ENCODE data around the gene MGAT1. TPM values are rescaled to one million over a fixed set of nuclear protein-coding genes. Genes with fewer than 3 reads are reported as not detected.

The MGAT1 gene
- total RNA-seq, 2 experiments from 2014 or later, result 161 to 171 TPM

GRCh38 chr5:180801596-180802324 lies 846 bp downstream of the MGAT1 start:
- CTCF ChIA-PET, result interaction anchor here (0.6 to 2.3 kb wide), 11 partner anchors 9 to 1108 kb away, joined by 3 to 10 read pairs (median 3); partner anchors contain the start of gene ZFP62
- no peak for DNase-seq

DNA sequence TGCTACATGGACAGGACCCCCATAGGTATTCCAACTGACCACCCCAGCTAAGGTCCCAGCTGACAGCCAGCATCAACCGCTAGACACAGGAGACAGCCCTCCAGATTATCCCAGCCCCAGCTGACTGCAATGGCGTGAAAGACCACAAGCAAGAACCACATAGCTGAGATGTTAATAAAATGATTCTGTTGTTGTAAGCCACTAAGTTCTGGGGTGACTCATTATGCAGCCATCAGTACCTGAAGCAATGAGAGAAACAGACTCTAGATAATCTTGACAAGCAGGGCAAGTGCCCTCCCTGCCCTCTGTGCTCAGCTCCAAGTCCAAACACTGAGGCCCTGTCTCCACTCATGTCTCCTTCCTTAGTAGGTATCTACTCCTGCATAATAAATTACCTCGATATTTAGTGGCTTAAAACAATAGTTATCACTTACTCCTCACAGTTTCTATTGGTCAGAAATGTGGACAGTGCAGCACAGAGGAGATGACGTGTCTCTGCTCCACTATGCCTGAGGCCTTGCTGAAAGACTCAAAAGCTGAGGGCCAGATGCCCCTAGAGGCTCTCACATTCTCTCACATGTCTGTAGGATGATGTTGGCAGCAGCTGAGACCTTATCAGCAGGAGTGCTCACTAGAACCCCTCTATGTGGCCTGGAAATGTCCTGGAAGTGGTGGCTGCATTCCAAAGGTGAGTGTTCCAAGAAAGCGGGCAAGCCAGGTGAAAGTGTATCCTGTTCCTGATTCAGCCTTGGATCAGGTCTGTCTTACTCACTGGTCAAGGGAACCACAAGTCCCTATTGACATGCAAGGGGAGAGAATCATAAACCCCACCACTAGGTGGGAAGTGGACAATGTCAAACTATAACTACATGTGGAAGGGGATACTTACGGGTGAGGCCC lies 2.5 kb downstream of the MGAT1 start:
- TF ChIP-seq CTCF (IDR thresholded peaks at IDR 0.05), result no peak
- Mint-ChIP-seq H3K9me3 (no peaks in the 10 kb centered on the region), H3K4me1 (ENCODE audit: low read depth) (peaks cover 72% of the 10 kb centered on the region), H3K36me3 (ENCODE audit: low read depth) (peaks cover 79% of the 10 kb centered on the region), H3K27ac (peak overlapping the region; percentile 72), H3K27me3 (no peaks in the 10 kb centered on the region), H3K4me3 (peak overlapping the region; percentile 88)
- ChIA-PET POLR2A (interaction anchor here (1.6 to 5.2 kb wide), 3 partner anchors 16 to 31 kb away, joined by 5 to 30 read pairs (median 6); no protein-coding TSS in a partner anchor), CTCF (interaction anchor here (0.6 to 1.7 kb wide), 4 partner anchors 10 to 50 kb away, joined by 3 to 4 read pairs (median 4); no protein-coding TSS in a partner anchor)
- DNase-seq (no peak), ATAC-seq (no peak)
- intact Hi-C loops (cut with micrococcal nuclease), result loop anchor here (5.0 kb wide), 1 partner anchor 37 kb away; no protein-coding TSS in a partner anchor

More at GRCh38 chr5:180801596-180802324, 846 bp downstream of the MGAT1 start:
- no peak for TF ChIP-seq CTCF (IDR thresholded peaks at IDR 0.05)
- no peak for ATAC-seq
- POLR2A ChIA-PET, result interaction anchor here (0.6 to 5.2 kb wide), 6 partner anchors 8 to 49 kb away, joined by 3 to 30 read pairs (median 4); no protein-coding TSS in a partner anchor
- H3K36me3 Mint-ChIP-seq (ENCODE audit: low read depth), result peaks cover 78% of the 10 kb centered on the region
- no peaks in the 10 kb centered on the region for H3K9me3 Mint-ChIP-seq
- no peaks in the 10 kb centered on the region for H3K27me3 Mint-ChIP-seq
- H3K27ac Mint-ChIP-seq, result peak overlapping the region; percentile 72
- H3K4me1 Mint-ChIP-seq (ENCODE audit: low read depth), result peaks cover 70% of the 10 kb centered on the region
- intact Hi-C loops (cut with micrococcal nuclease), result loop anchor here (5.0 kb wide), 1 partner anchor 36 kb away; no protein-coding TSS in a partner anchor
- H3K4me3 Mint-ChIP-seq, result peak overlapping the region; percentile 88

DNA sequence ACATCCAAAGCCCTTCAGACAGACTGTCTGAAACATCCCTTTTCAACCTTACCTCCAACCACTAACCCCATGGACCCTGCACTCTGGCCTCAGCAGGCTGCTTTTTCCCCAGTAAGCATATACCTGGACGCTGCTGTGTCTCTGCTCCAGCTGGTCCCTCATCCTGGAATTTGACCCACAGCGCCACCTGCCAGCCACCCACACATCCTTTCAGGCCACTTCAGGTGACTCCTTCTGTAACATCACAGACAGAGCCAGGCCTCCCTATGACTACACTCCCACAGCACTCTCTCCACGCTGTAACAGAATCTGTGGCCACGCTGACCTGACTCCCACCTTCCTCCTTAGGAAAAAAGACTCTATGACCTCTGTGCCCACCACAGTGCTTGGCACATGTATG lies 3.4 kb downstream of the MGAT1 start:
- Mint-ChIP-seq H3K27ac (peak overlapping the region; percentile 72), H3K36me3 (ENCODE audit: low read depth) (peaks cover 75% of the 10 kb centered on the region), H3K9me3 (no peaks in the 10 kb centered on the region), H3K4me1 (ENCODE audit: low read depth) (peaks cover 72% of the 10 kb centered on the region), H3K27me3 (no peaks in the 10 kb centered on the region), H3K4me3 (peak overlapping the region; percentile 88)
- POLR2A ChIA-PET, result interaction anchor here (5.2 kb wide), 1 partner anchor 32 kb away, joined by 30 read pairs; no protein-coding TSS in a partner anchor
- DNase-seq (no peak), ATAC-seq (no peak)
- TF ChIP-seq CTCF (IDR thresholded peaks at IDR 0.05), result no peak
- intact Hi-C loops (cut with micrococcal nuclease), result no loop called here
- CTCF ChIA-PET, result interaction anchor here (1.2 to 1.3 kb wide), 2 partner anchors 15 to 51 kb away, joined by 3 to 4 read pairs; no protein-coding TSS in a partner anchor

DNA sequence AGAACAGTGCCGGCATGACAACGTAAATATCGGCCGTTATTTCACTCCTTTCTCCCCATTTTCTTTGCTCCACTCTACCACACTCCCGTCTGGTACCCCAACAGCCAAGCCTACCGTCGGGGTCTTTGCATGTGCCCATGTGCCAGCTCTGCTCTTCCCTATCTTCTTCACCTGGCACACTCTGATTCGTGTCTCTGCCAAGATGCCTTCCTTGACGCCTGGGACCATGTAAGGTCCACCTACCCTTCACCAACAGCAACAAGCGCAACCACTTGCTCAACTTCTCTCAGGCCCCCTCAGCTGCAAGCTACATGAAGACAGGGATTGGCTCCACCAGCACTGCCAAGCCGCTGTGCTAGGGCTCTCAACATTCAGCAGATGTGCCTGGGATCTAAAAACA lies 4.4 kb downstream of the MGAT1 start:
- Mint-ChIP-seq H3K9me3 (no peaks in the 10 kb centered on the region), H3K27ac (peak overlapping the region; percentile 72), H3K4me1 (ENCODE audit: low read depth) (peaks cover 78% of the 10 kb centered on the region), H3K36me3 (ENCODE audit: low read depth) (peaks cover 69% of the 10 kb centered on the region), H3K4me3 (no peak overlapping the region), H3K27me3 (no peaks in the 10 kb centered on the region)
- CTCF ChIA-PET, result no interaction called here
- TF ChIP-seq CTCF (IDR thresholded peaks at IDR 0.05), result no peak
- ATAC-seq (no peak), DNase-seq (no peak)
- intact Hi-C loops (cut with micrococcal nuclease), result no loop called here
- POLR2A ChIA-PET, result interaction anchor here (1.2 to 5.2 kb wide), 2 partner anchors 13 to 33 kb away, joined by 3 to 30 read pairs; no protein-coding TSS in a partner anchor

All from activated CD8-positive, alpha-beta T cell treated with anti-CD3 and anti-CD28 coated beads for 36 hours (primary cell).